Mammary epithelial cell (primary cell): Measurements from ENCODE around the gene TJP2.

Experiments
- CTCF ChIP-seq, 2 donors: IDR thresholded peaks in 1 of 2; conservative IDR thresholded peaks in 1 of 2; 2 replicates each; pipeline ENCODE4 v1.5.1; 2011 to 2012; ENCODE audit warnings: inconsistent platforms in 2 of 2, low read length in 2 of 2, mild to moderate bottlenecking in 2 of 2, control low read depth in 1 of 2, low read depth in 1 of 2; ENCODE audit not compliant: insufficient read depth in 1 of 2; ENCODE audit errors: extremely low read depth in 1 of 2
- EZH2 ChIP-seq: IDR thresholded peaks from 2 replicates; pipeline ENCODE4 v1.6.1; 2012; ENCODE audit warnings: low read length, inconsistent platforms, borderline replicate concordance

DNA sequence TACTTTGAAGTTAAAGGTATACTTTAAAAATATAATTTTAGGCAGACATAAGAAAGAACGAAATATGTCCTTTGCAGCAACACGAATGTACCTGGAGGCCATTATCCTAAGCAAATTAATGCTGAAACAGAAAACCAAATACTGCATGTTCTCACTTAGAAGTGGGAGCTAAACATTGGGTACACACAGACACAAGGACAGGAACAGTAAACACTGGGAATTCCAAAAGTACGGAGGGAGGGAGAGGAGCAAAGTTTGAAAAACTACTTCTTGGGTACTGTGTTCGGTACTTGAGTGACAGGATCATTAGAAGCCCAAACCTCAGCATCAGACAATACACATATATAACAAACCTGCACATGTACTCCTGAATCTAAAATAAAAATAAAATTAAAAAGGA lies 40.9 kb downstream of the TJP2 start:
- TF ChIP-seq CTCF (conservative IDR thresholded peaks at IDR 0.05 in 1 of 2, IDR thresholded peaks at IDR 0.05 in 1 of 2; ENCODE audit: extremely low read depth in 1 of 2, insufficient read depth in 1 of 2, low read depth in 1 of 2, low read length in 2 of 2) (no peak), EZH2 (no peak)
